SH-SY5Y (cell line): ENCODE results near the gene PATE4.

Experiments
- GATA2 ChIP-seq: IDR thresholded peaks from 2 replicates; pipeline ENCODE4 v1.6.1; 2011; ENCODE audit warnings: mild to moderate bottlenecking, low read depth, low read length
- GATA3 ChIP-seq: IDR thresholded peaks from 2 replicates; pipeline ENCODE4 v1.6.1; 2011; ENCODE audit warnings: low read depth, mild to moderate bottlenecking, low read length, moderate library complexity

DNA sequence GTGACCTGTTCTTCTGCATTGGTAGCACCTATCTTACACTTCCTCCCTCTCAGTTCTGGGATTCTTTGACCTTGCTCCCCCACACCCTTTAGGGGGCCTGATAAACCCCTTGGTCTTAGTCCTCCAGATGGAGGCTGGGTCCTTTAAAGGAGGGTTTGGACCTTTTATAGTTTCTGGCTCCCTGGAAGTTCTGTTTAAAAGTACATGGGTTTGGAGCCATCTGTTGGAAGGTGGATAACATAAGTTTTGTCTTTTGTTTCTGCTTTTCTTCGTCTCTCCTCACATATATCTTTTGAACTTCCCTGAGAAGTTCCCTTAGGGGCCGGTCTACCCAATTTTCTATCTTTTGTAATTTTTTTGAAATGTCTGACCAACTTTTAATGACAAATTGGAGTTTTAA, 36.4 kb downstream of the PATE4 start:
- TF ChIP-seq GATA2 (no peak), GATA3 (no peak)
